ENCODE results near the gene PLA2G1B.

DNA sequence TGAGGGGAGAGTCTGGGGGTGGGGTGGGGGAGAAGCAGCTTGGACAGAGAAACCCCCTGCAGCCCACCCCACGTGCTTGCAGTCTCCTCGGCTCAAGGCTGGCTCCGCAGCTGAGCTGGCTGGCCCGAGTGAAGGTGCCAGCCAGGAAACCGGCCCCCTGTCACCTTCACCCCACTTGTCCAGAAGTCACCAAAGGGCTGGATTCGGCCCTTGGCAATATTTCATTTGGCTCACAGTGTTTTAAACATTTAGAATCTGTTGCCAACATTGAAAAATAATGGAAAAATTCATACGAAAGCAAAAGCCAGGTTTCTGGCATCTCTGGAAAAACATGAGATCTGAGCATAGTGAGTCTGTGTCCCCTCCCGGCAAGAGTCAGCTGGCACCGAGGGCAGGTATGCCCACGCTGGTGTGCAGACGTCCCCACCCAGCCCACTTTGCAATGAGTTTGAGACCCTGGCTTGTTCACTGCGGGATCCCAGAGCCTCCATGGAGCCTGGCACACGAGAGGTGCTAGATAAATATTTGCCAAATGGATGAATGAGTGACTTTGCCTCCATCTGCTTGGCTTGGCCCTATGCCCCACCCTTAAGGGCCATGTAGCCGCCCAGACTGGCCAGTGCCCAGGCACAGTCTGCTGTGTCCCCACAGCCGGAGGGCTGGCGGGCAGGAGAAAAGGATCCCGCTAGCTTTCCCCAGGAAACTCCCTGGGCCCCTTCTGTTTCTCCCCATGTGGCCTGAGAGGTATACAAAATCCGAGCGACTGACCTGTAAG, 23.2 kb upstream of the PLA2G1B start:
- TF ChIP-seq EZH2 (IDR thresholded peaks at IDR 0.05; ENCODE audit: low read length) = no peak
- TF ChIP-seq, protein P1, sequence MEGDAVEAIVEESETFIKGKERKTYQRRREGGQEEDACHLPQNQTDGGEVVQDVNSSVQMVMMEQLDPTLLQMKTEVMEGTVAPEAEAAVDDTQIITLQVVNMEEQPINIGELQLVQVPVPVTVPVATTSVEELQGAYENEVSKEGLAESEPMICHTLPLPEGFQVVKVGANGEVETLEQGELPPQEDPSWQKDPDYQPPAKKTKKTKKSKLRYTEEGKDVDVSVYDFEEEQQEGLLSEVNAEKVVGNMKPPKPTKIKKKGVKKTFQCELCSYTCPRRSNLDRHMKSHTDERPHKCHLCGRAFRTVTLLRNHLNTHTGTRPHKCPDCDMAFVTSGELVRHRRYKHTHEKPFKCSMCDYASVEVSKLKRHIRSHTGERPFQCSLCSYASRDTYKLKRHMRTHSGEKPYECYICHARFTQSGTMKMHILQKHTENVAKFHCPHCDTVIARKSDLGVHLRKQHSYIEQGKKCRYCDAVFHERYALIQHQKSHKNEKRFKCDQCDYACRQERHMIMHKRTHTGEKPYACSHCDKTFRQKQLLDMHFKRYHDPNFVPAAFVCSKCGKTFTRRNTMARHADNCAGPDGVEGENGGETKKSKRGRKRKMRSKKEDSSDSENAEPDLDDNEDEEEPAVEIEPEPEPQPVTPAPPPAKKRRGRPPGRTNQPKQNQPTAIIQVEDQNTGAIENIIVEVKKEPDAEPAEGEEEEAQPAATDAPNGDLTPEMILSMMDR (optimal IDR thresholded peaks at IDR 0.05 in 1 of 3, IDR thresholded peaks at IDR 0.05 in 1 of 3, conservative IDR thresholded peaks at IDR 0.05 in 1 of 3; ENCODE audit: extremely low read depth in 1 of 3, insufficient read depth in 2 of 3, low read length in 3 of 3) = no peak
